Measurements from ENCODE around the gene FIGN.

- no peak for TF ChIP-seq POLR2AphosphoS5 (IDR thresholded peaks at IDR 0.05; ENCODE audit: low read depth, low read length)
- no peak for TF ChIP-seq POLR2A (IDR thresholded peaks at IDR 0.05; ENCODE audit: low read depth, low read length)
- TF ChIP-seq TAF1 (IDR thresholded peaks at IDR 0.05; ENCODE audit: borderline replicate concordance, low read depth, low read length): no peak
Observed at GRCh38 chr2:163785162-163785561, 49.4 kb upstream of the FIGN start.

All from GM12892 (cell line).